Panc1 (cell line): ENCODE data around the gene CD226.
"Not testable (repeated sequence)": the region's sequence is repeated elsewhere in the genome, so short reads cannot be mapped to it uniquely, and the experiment has no call there.

Experiments used
- POLR2AphosphoS5 ChIP-seq: IDR thresholded peaks from 2 replicates; pipeline ENCODE4 v1.6.1; 2012; ENCODE audit warnings: mild to moderate bottlenecking, low read depth, low read length, moderate library complexity
- SIN3A ChIP-seq: IDR thresholded peaks from 2 replicates; pipeline ENCODE4 v1.6.1; 2012; ENCODE audit warnings: low read depth, mild to moderate bottlenecking, low read length, moderate library complexity, borderline replicate concordance; ENCODE audit not compliant: insufficient read depth

GRCh38 chr18:69975294-69975693 lies 27.6 kb upstream of the CD226 start:
- TF ChIP-seq SIN3A, POLR2AphosphoS5: not testable (repeated sequence)
